Measurements from ENCODE around the gene SCTR. TPM values are rescaled to one million over a fixed set of nuclear protein-coding genes. Genes with fewer than 3 reads are reported as not detected.
"Not testable (repeated sequence)": the region's sequence is repeated elsewhere in the genome, so short reads cannot be mapped to it uniquely, and the experiment has no call there.

The SCTR gene
- polyA plus RNA-seq, 1 experiment, result not detected

- TF ChIP-seq CTCF (IDR thresholded peaks at IDR 0.05; ENCODE audit: insufficient read depth, low read depth, low read length), result no peak
- H3K4me3 ChIP-seq (ENCODE audit: low read depth, low read length), result no peak overlapping the region
- no peak for DNase-seq (ENCODE audit: low read depth)
- H3K27me3 ChIP-seq (ENCODE audit: control insufficient read depth, insufficient read depth, low read length), result peaks cover 2% of the 10 kb centered on the region; the same call in 1 of the 2 replicates
- ChIA-PET CTCF (interaction anchor here (1.1 to 8.9 kb wide), 4 partner anchors 10 to 79 kb away, joined by 3 to 112 read pairs (median 4); no protein-coding TSS in a partner anchor), POLR2A (no interaction called here)
- H3K36me3 ChIP-seq (ENCODE audit: control insufficient read depth, insufficient read depth, low read length), result no peaks in the 10 kb centered on the region
Observed at GRCh38 chr2:119405151-119405550, 119.1 kb downstream of the SCTR start.

GRCh38 chr2:119403618-119404017, 120.7 kb downstream of the SCTR start:
- CTCF ChIA-PET, result interaction anchor here (1.0 to 8.9 kb wide), 2 partner anchors 74 to 257 kb away, joined by 3 to 112 read pairs; no protein-coding TSS in a partner anchor
- POLR2A ChIA-PET; DNase-seq (ENCODE audit: low read depth): not testable (repeated sequence)

GRCh38 chr2:119402645-119403560, 121.4 kb downstream of the SCTR start:
- POLR2A ChIA-PET, result no interaction called here
- CTCF ChIA-PET, result interaction anchor here (8.9 kb wide), 1 partner anchor 74 kb away, joined by 112 read pairs; no protein-coding TSS in a partner anchor
- Histone ChIP-seq H3K27me3 (ENCODE audit: control insufficient read depth, insufficient read depth, low read length) (no peaks in the 10 kb centered on the region; the same call in none of the 2 replicates), H3K36me3 (ENCODE audit: control insufficient read depth, insufficient read depth, low read length) (no peaks in the 10 kb centered on the region), H3K4me3 (ENCODE audit: low read depth, low read length) (no peak overlapping the region)
- no peak for TF ChIP-seq CTCF (IDR thresholded peaks at IDR 0.05; ENCODE audit: insufficient read depth, low read depth, low read length)
- DNase-seq (ENCODE audit: low read depth), result no peak

More at GRCh38 chr2:119403618-119404017, 120.7 kb downstream of the SCTR start:
- not testable (repeated sequence) for H3K27me3 ChIP-seq (ENCODE audit: control insufficient read depth, insufficient read depth, low read length); H3K36me3 ChIP-seq (ENCODE audit: control insufficient read depth, insufficient read depth, low read length); H3K4me3 ChIP-seq (ENCODE audit: low read depth, low read length)

GRCh38 chr2:119402106-119402505, 122.2 kb downstream of the SCTR start:
- H3K36me3 ChIP-seq (ENCODE audit: control insufficient read depth, insufficient read depth, low read length), result no peaks in the 10 kb centered on the region
- POLR2A ChIA-PET, result no interaction called here
- no peak for DNase-seq (ENCODE audit: low read depth)
- no peak overlapping the region for H3K4me3 ChIP-seq (ENCODE audit: low read depth, low read length)
- CTCF ChIA-PET, result interaction anchor here (1.5 to 8.9 kb wide), 2 partner anchors 12 to 75 kb away, joined by 4 to 112 read pairs; no protein-coding TSS in a partner anchor
- no peaks in the 10 kb centered on the region; the same call in none of the 2 replicates for H3K27me3 ChIP-seq (ENCODE audit: control insufficient read depth, insufficient read depth, low read length)
- TF ChIP-seq CTCF (IDR thresholded peaks at IDR 0.05; ENCODE audit: insufficient read depth, low read depth, low read length), result no peak

GRCh38 chr2:119397196-119397595, 127.1 kb downstream of the SCTR start:
- H3K4me3 ChIP-seq (ENCODE audit: low read depth, low read length), result no peak overlapping the region
- CTCF ChIA-PET, result no interaction called here
- DNase-seq (ENCODE audit: low read depth), result no peak
- no peak for TF ChIP-seq CTCF (IDR thresholded peaks at IDR 0.05; ENCODE audit: insufficient read depth, low read depth, low read length)
- H3K27me3 ChIP-seq (ENCODE audit: control insufficient read depth, insufficient read depth, low read length), result peaks cover 1% of the 10 kb centered on the region; the same call in 1 of the 2 replicates
- POLR2A ChIA-PET, result no interaction called here
- no peaks in the 10 kb centered on the region for H3K36me3 ChIP-seq (ENCODE audit: control insufficient read depth, insufficient read depth, low read length)

All from BJ (cell line).